HEK293 (cell line): Measurements from ENCODE around the gene ZNF681.
"Not testable (repeated sequence)": the region's sequence is repeated elsewhere in the genome, so short reads cannot be mapped to it uniquely, and the experiment has no call there.

Source experiments
- CTCF ChIA-PET: fragments of 350-600 bp; formaldehyde crosslinking; extraction: SDS; loops from one replicate; lab custom pipeline; 2021; ENCODE audit warnings: antibody characterized with exemption; lab: Yijun Ruan, JAX
- POLR2A ChIA-PET: fragments of 300-600 bp; formaldehyde crosslinking; extraction: SDS; loops from one replicate; lab custom pipeline; 2020; ENCODE audit warnings: antibody characterized with exemption, inconsistent platforms; lab: Yijun Ruan, JAX
- H3K27ac ChIP-seq: fragments of 200-500 bp; sonication (Bioruptor generic); 2 replicates; pipeline ENCODE4 v1.5.1; 2014; ENCODE audit warnings: low read depth, low read length, control low read depth, inconsistent platforms; ENCODE audit errors: extremely low read depth
- H3K36me3 ChIP-seq, 2 experiments: fragments of 200-500 bp in 1 of 2; sonication (Bioruptor generic) in 1 of 2; 1 replicate in 1 of 2; 2 replicates in 1 of 2; pipeline ENCODE4 v1.5.1; 2014 to 2017; ENCODE audit warnings: inconsistent platforms in 2 of 2, low read length in 2 of 2; ENCODE audit not compliant: control insufficient read depth in 2 of 2, insufficient read depth in 1 of 2
- H3K4me1 ChIP-seq: fragments of 200-500 bp; sonication (Bioruptor generic); 2 replicates; pipeline ENCODE4 v1.5.1; 2014; ENCODE audit warnings: mild to moderate bottlenecking, low read length, inconsistent platforms; ENCODE audit not compliant: control insufficient read depth, insufficient read depth
- H3K4me3 ChIP-seq: 2 replicates; pipeline ENCODE4 v1.5.1; 2011; ENCODE audit warnings: low read depth, mild to moderate bottlenecking, control low read depth, low read length, moderate library complexity
- H3K9me3 ChIP-seq: fragments of 200-500 bp; sonication (Bioruptor generic); 2 replicates; pipeline ENCODE4 v1.5.1; 2014; ENCODE audit warnings: low read depth, low read length, inconsistent platforms; ENCODE audit not compliant: control insufficient read depth, insufficient read depth
- GFI1B ChIP-seq: fragments of 450-650 bp; formaldehyde crosslinking; IDR thresholded peaks from 2 replicates; pipeline ENCODE4 v1.5.1; 2016; ENCODE audit warnings: missing biosample characterization, missing genetic modification characterization
- IKZF3 ChIP-seq: fragments of 450-650 bp; IDR thresholded peaks from 2 replicates; pipeline ENCODE4 v1.5.0; 2018; ENCODE audit warnings: missing biosample characterization, mild to moderate bottlenecking, missing genetic modification characterization, moderate library complexity
- KLF1 ChIP-seq: fragments of 450-650 bp; formaldehyde crosslinking; IDR thresholded peaks from 2 replicates; pipeline ENCODE4 v1.5.1; 2016; ENCODE audit warnings: missing biosample characterization, missing genetic modification characterization
- KLF17 ChIP-seq: fragments of 450-650 bp; formaldehyde crosslinking; IDR thresholded peaks from 2 replicates; pipeline ENCODE4 v1.5.1; 2016; ENCODE audit warnings: missing biosample characterization, missing genetic modification characterization
- KLF7 ChIP-seq: fragments of 450-650 bp; formaldehyde crosslinking; IDR thresholded peaks from 2 replicates; pipeline ENCODE4 v1.5.1; 2016; ENCODE audit warnings: missing biosample characterization, missing genetic modification characterization, borderline replicate concordance
- PRDM10 ChIP-seq: fragments of 450-650 bp; formaldehyde crosslinking; IDR thresholded peaks from 2 replicates; pipeline ENCODE4 v1.5.1; 2016; ENCODE audit warnings: missing biosample characterization, missing genetic modification characterization
- PRDM4 ChIP-seq: fragments of 450-650 bp; formaldehyde crosslinking; IDR thresholded peaks from 2 replicates; pipeline ENCODE4 v1.5.1; 2017; ENCODE audit warnings: missing biosample characterization, missing genetic modification characterization
- YY1 ChIP-seq: fragments of 450-650 bp; formaldehyde crosslinking; IDR thresholded peaks from 2 replicates; pipeline ENCODE4 v1.5.1; 2018; ENCODE audit warnings: missing biosample characterization, missing genetic modification characterization
- YY2 ChIP-seq: fragments of 450-650 bp; formaldehyde crosslinking; IDR thresholded peaks from 2 replicates; pipeline ENCODE4 v1.5.1; 2016; ENCODE audit warnings: missing biosample characterization, missing genetic modification characterization
- ZBTB26 ChIP-seq: fragments of 450-650 bp; formaldehyde crosslinking; optimal IDR thresholded peaks from 2 replicates; pipeline ENCODE3; 2016; ENCODE audit warnings: missing biosample characterization, mild to moderate bottlenecking, missing genetic modification characterization
- ZBTB48 ChIP-seq: fragments of 450-650 bp; formaldehyde crosslinking; IDR thresholded peaks from 2 replicates; pipeline ENCODE4 v1.5.1; 2016; ENCODE audit warnings: missing biosample characterization, missing genetic modification characterization
- ZBTB7A ChIP-seq: fragments of 450-650 bp; formaldehyde crosslinking; IDR thresholded peaks from 2 replicates; pipeline ENCODE4 v1.5.1; 2016; ENCODE audit warnings: low read depth, missing biosample characterization, missing genetic modification characterization
- ZFP69B ChIP-seq: fragments of 450-650 bp; formaldehyde crosslinking; IDR thresholded peaks from 2 replicates; pipeline ENCODE4 v1.5.1; 2016; ENCODE audit warnings: missing biosample characterization, missing genetic modification characterization
- ZNF121 ChIP-seq: fragments of 450-650 bp; formaldehyde crosslinking; IDR thresholded peaks from 2 replicates; pipeline ENCODE4 v1.5.1; 2016; ENCODE audit warnings: missing biosample characterization, missing genetic modification characterization
- ZNF292 ChIP-seq: fragments of 450-650 bp; formaldehyde crosslinking; IDR thresholded peaks from 2 replicates; pipeline ENCODE4 v1.5.1; 2016; ENCODE audit warnings: low read depth, missing biosample characterization, missing genetic modification characterization, borderline replicate concordance
- ZNF335 ChIP-seq: fragments of 450-650 bp; formaldehyde crosslinking; conservative IDR thresholded peaks from 2 replicates; pipeline ENCODE4 v1.5.1; 2016; ENCODE audit warnings: missing biosample characterization, missing genetic modification characterization
- ZNF354C ChIP-seq: fragments of 450-650 bp; formaldehyde crosslinking; IDR thresholded peaks from 2 replicates; pipeline ENCODE4 v1.5.1; 2016; ENCODE audit warnings: missing biosample characterization, missing genetic modification characterization, low read depth, borderline replicate concordance
- ZNF37A ChIP-seq: fragments of 450-650 bp; IDR thresholded peaks from 2 replicates; pipeline ENCODE4 v1.5.1; 2018; ENCODE audit warnings: missing biosample characterization, missing genetic modification characterization
- ZNF48 ChIP-seq: fragments of 450-650 bp; formaldehyde crosslinking; IDR thresholded peaks from 2 replicates; pipeline ENCODE4 v1.5.1; 2016; ENCODE audit warnings: missing biosample characterization, missing genetic modification characterization
- ZNF600 ChIP-seq: fragments of 450-650 bp; formaldehyde crosslinking; IDR thresholded peaks from 2 replicates; pipeline ENCODE4 v1.5.1; 2016; ENCODE audit warnings: missing biosample characterization, missing genetic modification characterization
- ZNF629 ChIP-seq: fragments of 450-650 bp; formaldehyde crosslinking; IDR thresholded peaks from 2 replicates; pipeline ENCODE4 v1.5.1; 2017; ENCODE audit warnings: missing biosample characterization, missing genetic modification characterization
- ZNF692 ChIP-seq: fragments of 450-650 bp; formaldehyde crosslinking; IDR thresholded peaks from 2 replicates; pipeline ENCODE4 v1.5.1; 2016; ENCODE audit warnings: missing biosample characterization, missing genetic modification characterization
- ZNF701 ChIP-seq: fragments of 450-650 bp; formaldehyde crosslinking; IDR thresholded peaks from 2 replicates; pipeline ENCODE4 v1.5.1; 2016; ENCODE audit warnings: missing biosample characterization, missing genetic modification characterization

ZNF681 gene

GRCh38 chr19:23762884-23763711, 4.4 kb upstream of the ZNF681 start (continued):
- TF ChIP-seq ZNF354C (no peak), IKZF3 (no peak), KLF7 (tag by site-specific recombination) (no peak), ZNF292 (no peak), ZNF629 (tag by site-specific recombination) (no peak), KLF1 (tag by site-specific recombination) (no peak), ZNF701 (tag by site-specific recombination) (no peak), ZNF121 (tag by site-specific recombination) (peak; percentile 94), ZNF692 (peak; percentile 50; the same call in 1 of the 2 replicates), ZFP69B (peak; percentile 56; the same call in 1 of the 2 replicates), ZBTB7A (no peak), YY1 (tag by site-specific recombination) (0 out of 2 replicates have a peak, but pooled peaks have one; percentile 26), ZNF600 (tag by site-specific recombination) (peak; percentile 76), GFI1B (tag by site-specific recombination) (no peak), YY2 (tag by site-specific recombination) (no peak), ZNF335 (tag by site-specific recombination) (peak; percentile 59), ZBTB48 (tag by site-specific recombination) (0 out of 2 replicates have a peak, but pooled peaks have one; percentile 31), ZNF37A (tag by site-specific recombination) (no peak), ZNF48 (tag by site-specific recombination) (no peak), PRDM4 (tag by site-specific recombination) (no peak), ZBTB26 (tag by site-specific recombination) (peak; percentile 22)

- H3K4me1 ChIP-seq: no peaks in the 10 kb centered on the region
- peak overlapping the region; percentile 17 for H3K4me3 ChIP-seq
- TF ChIP-seq KLF17 (tag by site-specific recombination) (no peak), PRDM10 (tag by site-specific recombination) (peak; percentile 89)
- no peak overlapping the region for H3K27ac ChIP-seq
- ChIA-PET POLR2A (interaction anchor here (1.6 kb wide), 1 partner anchor 55 kb away, joined by 4 read pairs; no protein-coding TSS in a partner anchor), CTCF (no interaction called here)
- no peaks in the 10 kb centered on the region for H3K36me3 ChIP-seq
- H3K9me3 ChIP-seq: no peaks in the 10 kb centered on the region
Measured at GRCh38 chr19:23762548-23762883, 3.8 kb upstream of the ZNF681 start.

GRCh38 chr19:23760326-23760725, 1.6 kb upstream of the ZNF681 start:
- H3K9me3 ChIP-seq, H3K36me3 ChIP-seq, POLR2A ChIA-PET, H3K27ac ChIP-seq, CTCF ChIA-PET, H3K4me3 ChIP-seq, H3K4me1 ChIP-seq: not testable (repeated sequence)
